Measurements from ENCODE around the gene SMYD1. TPM values are rescaled to one million over a fixed set of nuclear protein-coding genes. Genes with fewer than 3 reads are reported as not detected.
"Not testable (repeated sequence)": the region's sequence is repeated elsewhere in the genome, so short reads cannot be mapped to it uniquely, and the experiment has no call there.

Gene SMYD1
- not detected for polyA plus RNA-seq (2012; ENCODE audit: insufficient read depth, insufficient read length)

- DNase-seq (ENCODE audit: low read depth, low spot score) = no peak
- H3K4me3 ChIP-seq (ENCODE audit: low read length) = no peak within 1 kb of the TSS
Measured at GRCh38 chr2:88067598-88067997, at the start of gene SMYD1. Gene SMYD1, plus strand, starts transcription at chr2:88067825. Its CDS starts 40 bp downstream, at chr2:88067865.

GRCh38 chr2:88018077-88018805 is 49.4 kb upstream of the SMYD1 start:
- H3K4me3 ChIP-seq (ENCODE audit: low read length); DNase-seq (ENCODE audit: low read depth, low spot score): not testable (repeated sequence)

GRCh38 chr2:88018909-88019308 is 48.7 kb upstream of the SMYD1 start:
- no peak overlapping the region for H3K4me3 ChIP-seq (ENCODE audit: low read length)
- no peak for DNase-seq (ENCODE audit: low read depth, low spot score)

- H3K4me3 ChIP-seq (ENCODE audit: low read length) = no peak overlapping the region
- DNase-seq (ENCODE audit: low read depth, low spot score) = no peak
Measured at GRCh38 chr2:88019985-88020384, 47.6 kb upstream of the SMYD1 start.

GRCh38 chr2:88022669-88022921 is 45.0 kb upstream of the SMYD1 start:
- no peak for DNase-seq (ENCODE audit: low read depth, low spot score)
- H3K4me3 ChIP-seq (ENCODE audit: low read length) = no peak overlapping the region

GRCh38 chr2:88024509-88024908 is 43.1 kb upstream of the SMYD1 start:
- no peak overlapping the region for H3K4me3 ChIP-seq (ENCODE audit: low read length)
- no peak for DNase-seq (ENCODE audit: low read depth, low spot score)

- DNase-seq (ENCODE audit: low read depth, low spot score) = no peak
- no peak overlapping the region for H3K4me3 ChIP-seq (ENCODE audit: low read length)
Measured at GRCh38 chr2:88027697-88028389, 39.8 kb upstream of the SMYD1 start.

- no peak overlapping the region for H3K4me3 ChIP-seq (ENCODE audit: low read length)
- DNase-seq (ENCODE audit: low read depth, low spot score) = no peak
Measured at GRCh38 chr2:88028931-88029330, 38.7 kb upstream of the SMYD1 start.

GRCh38 chr2:88032070-88032702 is 35.4 kb upstream of the SMYD1 start:
- DNase-seq (ENCODE audit: low read depth, low spot score) = no peak
- no peak overlapping the region for H3K4me3 ChIP-seq (ENCODE audit: low read length)

- no peak overlapping the region for H3K4me3 ChIP-seq (ENCODE audit: low read length)
- no peak for DNase-seq (ENCODE audit: low read depth, low spot score)
Measured at GRCh38 chr2:88036182-88036581, 31.4 kb upstream of the SMYD1 start.

GRCh38 chr2:88036606-88037005 is 31.0 kb upstream of the SMYD1 start:
- DNase-seq (ENCODE audit: low read depth, low spot score) = no peak
- no peak overlapping the region for H3K4me3 ChIP-seq (ENCODE audit: low read length)

- no peak for DNase-seq (ENCODE audit: low read depth, low spot score)
- H3K4me3 ChIP-seq (ENCODE audit: low read length) = no peak overlapping the region
Measured at GRCh38 chr2:88038263-88039105, 29.1 kb upstream of the SMYD1 start.

- H3K4me3 ChIP-seq (ENCODE audit: low read length) = no peak overlapping the region
- no peak for DNase-seq (ENCODE audit: low read depth, low spot score)
Measured at GRCh38 chr2:88042476-88042875, 25.1 kb upstream of the SMYD1 start.

GRCh38 chr2:88045561-88045960 is 22.1 kb upstream of the SMYD1 start:
- H3K4me3 ChIP-seq (ENCODE audit: low read length); DNase-seq (ENCODE audit: low read depth, low spot score): not testable (repeated sequence)

GRCh38 chr2:88048541-88048940 is 19.1 kb upstream of the SMYD1 start:
- no peak overlapping the region for H3K4me3 ChIP-seq (ENCODE audit: low read length)
- no peak for DNase-seq (ENCODE audit: low read depth, low spot score)

GRCh38 chr2:88049622-88050021 is 18.0 kb upstream of the SMYD1 start:
- DNase-seq (ENCODE audit: low read depth, low spot score) = no peak
- no peak overlapping the region for H3K4me3 ChIP-seq (ENCODE audit: low read length)

- H3K4me3 ChIP-seq (ENCODE audit: low read length) = no peak overlapping the region
- no peak for DNase-seq (ENCODE audit: low read depth, low spot score)
Measured at GRCh38 chr2:88051792-88052191, 15.8 kb upstream of the SMYD1 start.

- H3K4me3 ChIP-seq (ENCODE audit: low read length) = no peak overlapping the region
- DNase-seq (ENCODE audit: low read depth, low spot score) = no peak
Measured at GRCh38 chr2:88053296-88053695, 14.3 kb upstream of the SMYD1 start.

- no peak for DNase-seq (ENCODE audit: low read depth, low spot score)
- H3K4me3 ChIP-seq (ENCODE audit: low read length) = peak overlapping the region; percentile 96
Measured at GRCh38 chr2:88053934-88054781, 13.5 kb upstream of the SMYD1 start.

Measured in Jurkat, Clone E6-1 (cell line).